Testis (tissue), 2 donors: ENCODE results near the gene ASPHD1.

ENCODE experiments used
- POLR2A ChIP-seq: fragments of 450-650 bp; IDR thresholded peaks from one replicate; pipeline ENCODE4 v1.6.1; 2017; ENCODE audit warnings: antibody characterized with exemption, mild to moderate bottlenecking, moderate library complexity
- TF ChIP-seq, protein P1 (sequence below), 3 experiments: fragments of 450-650 bp in 2 of 3; fragments of 200-600 bp in 1 of 3; sonication (generic) in 1 of 3; IDR thresholded peaks; one replicate each; pipeline ENCODE4 v1.5.1; 2016 to 2019; ENCODE audit warnings: antibody characterized with exemption in 3 of 3, mild to moderate bottlenecking in 2 of 3, moderate library complexity in 1 of 3

DNA sequence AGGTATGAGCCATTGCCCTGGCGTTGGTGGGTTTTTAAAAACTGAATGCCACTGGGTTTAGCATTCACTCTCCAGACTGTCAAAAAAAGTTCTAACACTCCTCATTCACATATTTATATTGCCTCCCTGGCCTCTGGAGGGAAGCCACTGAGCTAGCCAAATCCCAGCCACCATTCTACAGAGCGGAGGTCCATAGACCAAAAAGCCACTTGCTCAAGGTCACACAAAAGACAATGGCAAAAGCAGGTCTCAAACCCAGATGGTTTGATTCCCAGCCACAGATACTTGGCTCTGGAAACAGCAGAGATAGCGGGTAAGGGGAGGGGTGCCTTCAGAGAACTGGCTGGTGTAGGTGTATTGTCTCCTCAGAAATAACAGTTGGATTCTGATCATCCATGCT lies 19.2 kb upstream of the ASPHD1 start:
- TF ChIP-seq, protein P1, sequence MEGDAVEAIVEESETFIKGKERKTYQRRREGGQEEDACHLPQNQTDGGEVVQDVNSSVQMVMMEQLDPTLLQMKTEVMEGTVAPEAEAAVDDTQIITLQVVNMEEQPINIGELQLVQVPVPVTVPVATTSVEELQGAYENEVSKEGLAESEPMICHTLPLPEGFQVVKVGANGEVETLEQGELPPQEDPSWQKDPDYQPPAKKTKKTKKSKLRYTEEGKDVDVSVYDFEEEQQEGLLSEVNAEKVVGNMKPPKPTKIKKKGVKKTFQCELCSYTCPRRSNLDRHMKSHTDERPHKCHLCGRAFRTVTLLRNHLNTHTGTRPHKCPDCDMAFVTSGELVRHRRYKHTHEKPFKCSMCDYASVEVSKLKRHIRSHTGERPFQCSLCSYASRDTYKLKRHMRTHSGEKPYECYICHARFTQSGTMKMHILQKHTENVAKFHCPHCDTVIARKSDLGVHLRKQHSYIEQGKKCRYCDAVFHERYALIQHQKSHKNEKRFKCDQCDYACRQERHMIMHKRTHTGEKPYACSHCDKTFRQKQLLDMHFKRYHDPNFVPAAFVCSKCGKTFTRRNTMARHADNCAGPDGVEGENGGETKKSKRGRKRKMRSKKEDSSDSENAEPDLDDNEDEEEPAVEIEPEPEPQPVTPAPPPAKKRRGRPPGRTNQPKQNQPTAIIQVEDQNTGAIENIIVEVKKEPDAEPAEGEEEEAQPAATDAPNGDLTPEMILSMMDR (IDR thresholded peaks at IDR 0.05): no peak
- TF ChIP-seq POLR2A: no peak
